ENCODE data around the gene ASCL1.
A peak's percentile ranks its signal among the peaks of the same experiment; 100 is the strongest.

The ASCL1 gene

GRCh38 chr12:102957339-102958050 lies at the start of gene ASCL1:
TSS of gene ASCL1 (plus strand) at chr12:102957674. CDS start at chr12:102958245, 571 bp downstream.
- DNase-seq, result no peak

- no peak for DNase-seq
Measured at GRCh38 chr12:102907918-102908317, 49.6 kb upstream of the ASCL1 start.

GRCh38 chr12:102910137-102910536 lies 47.3 kb upstream of the ASCL1 start:
- DNase-seq, result no peak

GRCh38 chr12:102910792-102911191 lies 46.7 kb upstream of the ASCL1 start:
- DNase-seq, result no peak

GRCh38 chr12:102911320-102911719 lies 46.2 kb upstream of the ASCL1 start:
- DNase-seq, result no peak

- no peak for DNase-seq
Measured at GRCh38 chr12:102912258-102912657, 45.2 kb upstream of the ASCL1 start.

GRCh38 chr12:102913453-102914226 lies 43.8 kb upstream of the ASCL1 start:
- no peak for DNase-seq

- no peak for DNase-seq
Measured at GRCh38 chr12:102916252-102917025, 41.0 kb upstream of the ASCL1 start.

GRCh38 chr12:102917026-102917787 lies 40.3 kb upstream of the ASCL1 start, which contains the start of gene PAH:
TSS of gene PAH (minus strand) at chr12:102917244. CDS start at chr12:102917130, 114 bp downstream.
- peak; percentile 6 for DNase-seq

GRCh38 chr12:102918840-102919239 lies 38.6 kb upstream of the ASCL1 start:
- DNase-seq, result no peak

GRCh38 chr12:102920271-102920670 lies 37.2 kb upstream of the ASCL1 start:
- DNase-seq, result no peak

- DNase-seq, result no peak
Measured at GRCh38 chr12:102921240-102921639, 36.2 kb upstream of the ASCL1 start.

- no peak for DNase-seq
Measured at GRCh38 chr12:102927220-102927619, 30.3 kb upstream of the ASCL1 start.

- DNase-seq, result no peak
Measured at GRCh38 chr12:102933168-102933567, 24.3 kb upstream of the ASCL1 start.

GRCh38 chr12:102939059-102939458 lies 18.4 kb upstream of the ASCL1 start:
- DNase-seq, result no peak

- no peak for DNase-seq
Measured at GRCh38 chr12:102939670-102940222, 17.7 kb upstream of the ASCL1 start.

GRCh38 chr12:102946042-102946441 lies 11.4 kb upstream of the ASCL1 start:
- DNase-seq, result no peak

- peak; percentile 70 for DNase-seq
Measured at GRCh38 chr12:102948941-102949352, 8.5 kb upstream of the ASCL1 start.

GRCh38 chr12:102950107-102950949 lies 7.1 kb upstream of the ASCL1 start:
- no peak for DNase-seq

GRCh38 chr12:102950950-102951619 lies 6.4 kb upstream of the ASCL1 start:
- DNase-seq, result no peak

- DNase-seq, result no peak
Measured at GRCh38 chr12:102951841-102952240, 5.6 kb upstream of the ASCL1 start.
